HG03039 (cell line): ENCODE results near the gene TRIM40.

Experiments
- ATAC-seq: cut with Tn5 transposase; IDR thresholded peaks from one replicate; pipeline ENCODE4 v1.9.1; 2021; ENCODE audit warnings: mild to moderate bottlenecking, moderate library complexity; ENCODE audit not compliant: unreplicated experiment

The TRIM40 gene, protein sequence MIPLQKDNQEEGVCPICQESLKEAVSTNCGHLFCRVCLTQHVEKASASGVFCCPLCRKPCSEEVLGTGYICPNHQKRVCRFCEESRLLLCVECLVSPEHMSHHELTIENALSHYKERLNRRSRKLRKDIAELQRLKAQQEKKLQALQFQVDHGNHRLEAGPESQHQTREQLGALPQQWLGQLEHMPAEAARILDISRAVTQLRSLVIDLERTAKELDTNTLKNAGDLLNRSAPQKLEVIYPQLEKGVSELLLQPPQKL

DNA sequence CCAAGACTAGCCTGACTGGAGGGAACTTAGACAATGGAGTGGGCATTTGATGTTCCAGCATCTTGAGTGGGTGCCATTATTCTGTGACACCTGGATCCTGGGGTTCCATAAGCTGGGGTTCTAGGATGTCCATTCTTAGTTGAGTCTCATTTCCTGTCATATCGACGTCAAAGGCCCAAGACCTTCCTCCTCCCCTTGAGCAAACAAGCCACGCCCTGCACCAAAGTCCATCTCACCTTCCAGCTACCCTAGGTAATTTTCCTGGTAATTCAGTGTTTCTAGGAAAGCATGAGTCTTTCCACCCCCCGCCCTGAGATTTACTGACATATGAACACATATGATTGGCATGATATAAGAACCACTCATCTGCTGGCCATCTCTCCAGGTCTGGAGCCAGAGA is at the start of gene TRIM40:
Gene TRIM40 (plus strand): TSS at position 384 of the 400 bp plus-strand sequence. CDS start 897 bp downstream, outside the sequence.
- ATAC-seq: no peak

DNA sequence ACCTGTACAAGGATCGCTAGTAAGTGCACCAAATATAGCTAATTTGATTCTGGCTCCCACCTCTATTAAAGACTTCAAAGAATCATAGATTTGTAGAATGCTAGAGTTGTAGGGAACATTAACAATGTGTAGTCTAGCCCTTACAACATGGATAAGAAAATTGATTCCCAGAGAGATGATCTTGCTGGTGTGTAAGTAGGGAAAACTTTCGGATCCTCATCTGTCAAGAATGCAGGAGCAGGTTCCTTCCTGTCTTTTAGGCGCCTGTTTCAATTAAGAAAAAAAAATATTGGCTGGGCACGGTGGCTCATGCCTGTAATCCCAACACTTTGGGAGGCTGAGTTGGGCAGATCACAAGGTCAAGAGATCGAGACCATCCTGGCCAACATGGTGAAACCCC is 48.1 kb upstream of the TRIM40 start:
- no peak for ATAC-seq

DNA sequence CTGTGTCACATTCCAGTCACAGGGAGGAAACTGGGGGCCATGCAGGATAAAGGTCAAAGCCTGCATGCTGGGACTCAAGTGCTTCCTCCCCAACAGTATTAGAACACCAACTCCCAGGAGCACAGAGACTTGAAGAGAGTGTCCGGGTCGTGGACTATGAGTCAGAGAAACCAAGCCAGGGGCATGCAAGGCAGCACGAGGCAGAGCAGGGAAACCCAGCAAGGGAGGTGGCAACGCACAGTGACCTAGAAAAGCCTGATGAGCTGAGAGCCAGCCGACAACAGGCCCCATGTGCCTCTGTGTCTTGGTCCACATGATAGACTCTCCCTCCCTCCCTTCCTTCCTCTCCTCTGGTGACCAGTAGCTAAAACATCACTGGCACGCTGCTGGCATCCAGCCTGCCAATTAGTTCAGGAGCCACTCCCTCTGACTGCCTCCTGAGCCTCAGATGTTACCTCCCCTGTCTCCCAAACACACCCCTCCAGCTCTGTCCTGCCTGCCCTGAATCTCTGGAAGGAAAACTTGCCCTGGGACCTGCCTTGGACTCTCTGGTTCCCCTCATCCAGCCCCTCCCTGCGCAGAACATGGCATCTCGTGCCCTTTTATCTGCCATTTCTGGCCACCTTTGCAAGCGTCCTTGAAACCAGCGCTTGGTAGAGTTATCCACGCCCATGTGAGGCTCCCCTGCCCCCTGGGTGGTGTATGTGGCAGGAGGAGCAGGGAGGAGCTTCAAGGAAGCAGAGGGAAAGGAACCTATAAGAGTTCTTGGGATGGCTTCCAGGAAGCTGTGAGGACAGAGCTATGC is 44.2 kb upstream of the TRIM40 start:
- no peak for ATAC-seq

DNA sequence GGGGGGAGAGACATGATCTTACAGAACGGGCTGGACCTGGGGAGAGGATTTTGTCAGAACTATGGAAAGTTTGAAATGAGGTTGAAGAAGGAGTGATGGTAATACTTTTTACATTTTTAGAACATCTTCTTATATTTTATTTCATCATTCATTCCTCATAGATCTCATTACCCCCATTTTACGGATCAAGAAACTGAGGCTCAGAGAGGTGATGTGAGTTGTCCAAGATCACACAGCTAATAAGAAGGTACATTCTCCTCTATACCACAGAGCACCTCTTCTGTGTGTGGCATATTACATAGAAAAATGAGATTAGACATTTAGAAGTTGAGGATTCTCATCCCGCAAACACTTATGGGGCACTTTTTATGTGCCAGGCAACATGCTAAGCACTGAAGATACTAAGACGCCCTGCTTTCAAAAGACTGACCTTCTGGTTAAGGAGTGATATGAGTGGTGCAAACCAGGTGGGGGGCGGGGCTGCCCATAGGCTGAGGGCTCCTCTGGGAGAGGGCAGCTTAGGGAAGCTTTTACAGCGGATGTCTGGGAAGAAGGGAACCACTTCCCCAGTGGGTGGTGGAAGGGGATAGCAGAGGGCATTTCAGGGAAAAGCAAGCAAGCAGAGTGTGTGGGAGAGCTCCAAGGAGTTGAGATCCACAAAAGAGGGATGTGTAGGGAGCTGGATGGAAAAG is 42.9 kb upstream of the TRIM40 start:
- ATAC-seq: no peak

DNA sequence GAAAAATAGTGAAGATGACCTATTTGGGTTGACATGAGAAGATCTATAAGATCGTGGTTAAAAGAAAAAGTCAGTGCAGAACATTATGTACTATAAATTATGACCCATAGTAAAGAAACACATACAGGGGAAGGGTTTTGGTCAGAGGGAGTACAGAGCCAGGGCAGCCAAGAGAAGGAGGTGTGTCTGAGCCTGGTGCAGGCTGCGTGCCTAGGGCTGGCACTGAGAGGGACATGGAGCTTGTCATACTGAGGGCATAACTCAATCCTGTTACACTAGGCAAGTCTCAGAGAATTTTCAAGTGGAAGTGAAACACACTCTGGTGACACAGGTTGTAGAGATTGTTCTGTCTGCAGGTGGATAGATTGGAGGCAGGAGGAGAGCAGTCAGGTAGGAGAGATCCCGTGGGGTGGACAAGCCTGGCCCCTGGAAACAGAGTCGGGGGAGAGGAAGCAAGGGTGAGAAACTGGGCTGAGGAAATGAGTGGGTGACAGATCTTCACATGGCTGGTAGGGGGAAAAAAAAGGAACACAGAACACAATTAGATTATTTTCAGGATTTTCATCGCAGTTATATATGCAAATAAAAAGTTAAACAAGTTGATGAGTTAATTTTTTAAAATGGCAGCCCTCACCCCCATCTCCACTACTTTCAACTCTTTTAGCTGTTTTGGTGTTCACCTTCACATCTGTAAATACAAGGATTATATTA is 41.8 kb upstream of the TRIM40 start:
- no peak for ATAC-seq

DNA sequence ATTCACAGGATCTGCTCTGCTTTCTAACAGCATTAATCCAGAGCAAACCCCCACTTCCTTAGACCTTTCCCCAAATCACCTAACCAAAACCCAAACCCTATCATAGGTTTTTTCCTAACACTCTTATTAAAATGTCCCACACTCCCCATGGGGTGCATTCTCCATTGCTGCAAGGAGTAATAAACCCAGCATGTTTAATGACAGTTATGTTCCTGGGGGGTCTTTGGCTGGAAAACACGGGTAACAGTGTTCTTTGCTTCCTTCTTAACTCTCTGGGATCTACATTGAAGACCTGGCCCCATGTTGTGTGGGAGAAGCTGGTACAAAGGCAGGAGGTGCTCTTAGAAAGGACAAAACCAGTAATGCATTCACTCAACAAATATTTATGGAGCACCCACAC is 39.1 kb upstream of the TRIM40 start:
- no peak for ATAC-seq

DNA sequence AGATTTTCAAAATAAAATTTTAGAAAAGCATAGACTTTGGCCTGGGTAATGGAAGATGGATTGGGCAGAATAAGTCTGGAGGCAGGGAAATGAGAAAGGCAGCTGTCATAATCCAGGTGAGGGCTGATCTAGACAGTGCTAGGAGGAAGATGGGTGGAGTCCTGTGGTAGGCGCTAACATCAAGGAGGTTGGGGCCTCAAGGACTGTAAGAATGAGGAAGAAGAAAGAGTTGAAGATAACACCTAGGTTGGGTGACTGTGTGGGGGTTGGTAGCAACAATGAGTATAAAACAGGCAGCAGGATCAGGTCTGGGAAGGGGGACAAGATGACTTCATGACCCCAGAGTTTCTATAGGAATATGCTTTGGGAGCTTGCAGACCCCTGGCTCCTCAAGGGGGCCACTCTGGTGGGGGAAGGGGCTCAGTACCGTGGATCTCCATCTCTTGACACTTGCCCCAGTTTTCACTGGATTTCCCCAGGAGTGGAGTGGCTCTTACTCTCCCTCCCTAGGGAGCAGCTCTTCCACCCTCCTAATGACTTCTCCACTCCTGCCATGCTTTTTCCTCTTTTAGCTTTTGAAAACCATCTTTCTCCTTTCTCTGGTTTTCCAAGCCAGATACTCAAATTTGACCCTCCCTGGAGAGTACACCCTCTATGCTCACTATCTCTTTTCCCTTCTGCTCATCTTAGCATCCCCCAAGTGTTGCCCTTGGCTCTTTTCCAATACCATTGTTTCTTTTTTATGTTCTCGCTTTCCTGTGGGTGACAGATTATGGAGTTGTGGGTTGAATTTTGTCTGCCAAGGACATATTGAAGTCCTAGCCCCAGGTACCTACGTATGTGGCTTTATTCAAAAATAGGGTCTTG is 37.8 kb upstream of the TRIM40 start:
- no peak for ATAC-seq

DNA sequence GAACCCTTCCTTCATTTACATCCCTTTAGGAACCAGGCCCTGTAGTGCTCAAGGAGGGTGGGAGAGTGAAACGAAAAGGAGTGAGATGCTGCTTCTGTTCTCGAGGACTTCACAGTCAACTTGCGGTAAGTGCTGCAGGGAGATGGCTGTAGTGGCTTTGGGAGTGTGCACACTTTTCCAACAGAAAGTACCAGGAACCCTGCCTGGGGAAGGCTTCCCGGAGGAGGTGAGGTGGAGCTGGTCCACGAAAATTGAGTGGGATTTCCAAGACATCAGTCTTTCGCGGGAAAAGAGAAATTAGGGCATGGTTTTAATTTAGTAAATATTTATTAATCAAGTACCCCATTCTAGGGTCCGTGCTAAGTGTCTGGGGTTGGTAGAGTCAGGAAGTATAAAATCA is 35.8 kb upstream of the TRIM40 start:
- no peak for ATAC-seq

DNA sequence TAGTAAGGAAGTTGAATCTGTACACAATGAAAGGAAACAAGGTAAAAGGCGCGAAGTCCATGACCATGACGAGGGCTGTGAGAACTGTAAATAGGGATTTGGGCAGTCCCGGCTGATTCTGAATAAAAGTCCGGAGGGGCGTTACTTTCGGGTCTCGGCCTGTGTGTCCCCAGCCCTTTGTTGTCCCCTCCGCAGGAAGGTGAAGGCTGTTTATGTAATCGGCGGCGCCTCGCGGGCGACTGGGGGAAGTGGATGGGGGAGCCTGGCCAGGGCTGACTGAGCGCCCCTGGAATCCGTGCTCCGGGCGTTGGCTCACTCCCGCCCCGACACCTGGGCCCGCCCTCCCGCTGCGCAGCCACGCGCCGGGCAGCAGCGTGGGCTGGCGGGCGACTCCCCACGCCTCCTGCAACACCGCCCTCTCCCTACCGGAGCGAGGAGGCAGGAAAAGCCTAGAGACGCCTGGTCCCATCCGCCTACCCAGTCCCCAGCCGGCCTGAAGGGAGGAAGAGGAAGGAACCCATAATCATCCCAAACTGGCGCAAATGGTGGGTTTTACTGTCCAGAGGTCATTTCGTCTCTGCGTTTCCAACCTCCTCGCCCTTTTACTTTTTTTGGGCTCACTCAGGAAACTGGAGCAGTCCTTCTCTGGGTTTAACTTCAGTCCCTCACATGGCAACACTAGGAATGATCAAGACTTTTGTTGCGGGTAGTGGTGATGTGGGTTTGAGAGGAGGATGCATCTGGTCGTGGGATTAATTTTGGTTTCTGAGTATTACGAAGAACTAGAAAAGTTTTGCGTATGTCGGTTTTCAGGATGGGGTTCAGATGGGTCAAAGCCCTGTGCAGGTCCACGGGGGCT is 35.1 kb upstream of the TRIM40 start:
- no peak for ATAC-seq

DNA sequence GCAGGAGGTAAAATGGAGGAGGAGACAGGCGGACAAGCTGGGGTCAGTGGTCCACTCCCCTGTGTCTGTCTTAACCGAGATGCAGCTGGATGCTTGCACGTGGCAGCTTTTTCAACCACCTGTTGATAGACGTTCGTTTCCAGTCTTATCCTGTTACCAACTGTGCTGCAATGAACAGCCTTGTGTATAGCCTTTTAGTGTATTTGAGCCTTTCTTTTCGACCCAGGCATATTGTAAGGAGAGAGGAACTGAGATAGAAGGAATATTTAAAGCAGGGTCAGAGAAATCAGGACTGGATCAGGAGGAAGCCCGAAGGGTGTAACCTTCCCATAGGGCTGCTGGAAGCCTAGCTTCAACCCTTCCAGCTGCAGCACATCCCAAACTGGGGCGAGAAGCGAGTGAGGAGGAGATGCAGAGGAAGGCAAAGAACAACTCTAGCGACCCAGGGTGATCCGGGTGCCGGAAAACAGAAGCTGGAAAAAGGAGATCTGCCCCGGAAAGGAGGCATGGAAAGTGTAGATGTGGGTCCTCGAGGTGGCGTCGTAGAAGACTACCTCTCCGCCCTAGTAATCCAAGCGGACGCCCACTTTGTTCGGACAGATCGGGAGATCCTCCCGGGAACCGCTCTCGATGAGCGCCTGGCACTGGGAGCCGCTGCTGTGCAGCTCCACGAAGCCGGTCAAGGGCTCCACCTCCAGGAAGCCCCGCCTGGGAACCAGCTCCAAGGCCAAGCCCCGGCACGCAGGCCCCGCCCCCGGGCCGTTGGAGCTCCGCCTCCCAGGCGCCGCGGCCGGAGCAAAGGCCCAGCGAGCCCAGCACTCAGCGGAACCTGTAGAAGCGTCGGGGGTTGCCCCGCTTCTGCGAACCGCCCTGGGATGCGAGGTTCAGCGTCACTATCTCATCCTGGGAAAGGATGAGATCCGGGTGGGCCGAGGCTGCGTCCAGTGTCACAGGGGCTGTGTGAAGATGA is 34.2 kb upstream of the TRIM40 start:
- ATAC-seq: no peak

DNA sequence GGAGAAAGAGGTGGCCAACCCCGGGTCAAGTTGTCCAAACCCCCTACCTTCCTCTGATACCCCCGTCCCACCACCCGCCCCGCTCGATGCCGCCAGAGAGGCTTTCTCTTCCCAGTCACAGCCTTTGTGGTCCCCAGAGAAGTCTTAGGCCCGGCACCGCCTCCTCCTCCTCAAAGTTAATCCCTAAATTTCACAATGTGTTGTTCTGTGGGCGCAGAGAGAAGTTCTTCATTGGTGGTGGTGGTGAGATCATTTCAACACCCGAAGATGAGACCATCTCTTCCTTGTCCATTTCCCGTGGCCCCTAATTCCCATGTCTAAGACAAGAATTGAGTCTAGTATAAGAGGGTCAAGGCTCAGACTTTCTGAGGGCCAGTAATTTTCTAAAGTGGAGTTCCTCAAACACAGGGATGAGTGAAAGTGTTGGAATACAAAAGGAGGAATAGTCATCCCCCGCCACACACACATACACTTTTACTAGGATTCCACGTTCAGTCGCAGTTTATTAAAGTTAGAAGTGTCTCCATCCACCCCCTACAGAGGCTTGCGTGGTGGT is 33.4 kb upstream of the TRIM40 start:
- ATAC-seq: no peak

DNA sequence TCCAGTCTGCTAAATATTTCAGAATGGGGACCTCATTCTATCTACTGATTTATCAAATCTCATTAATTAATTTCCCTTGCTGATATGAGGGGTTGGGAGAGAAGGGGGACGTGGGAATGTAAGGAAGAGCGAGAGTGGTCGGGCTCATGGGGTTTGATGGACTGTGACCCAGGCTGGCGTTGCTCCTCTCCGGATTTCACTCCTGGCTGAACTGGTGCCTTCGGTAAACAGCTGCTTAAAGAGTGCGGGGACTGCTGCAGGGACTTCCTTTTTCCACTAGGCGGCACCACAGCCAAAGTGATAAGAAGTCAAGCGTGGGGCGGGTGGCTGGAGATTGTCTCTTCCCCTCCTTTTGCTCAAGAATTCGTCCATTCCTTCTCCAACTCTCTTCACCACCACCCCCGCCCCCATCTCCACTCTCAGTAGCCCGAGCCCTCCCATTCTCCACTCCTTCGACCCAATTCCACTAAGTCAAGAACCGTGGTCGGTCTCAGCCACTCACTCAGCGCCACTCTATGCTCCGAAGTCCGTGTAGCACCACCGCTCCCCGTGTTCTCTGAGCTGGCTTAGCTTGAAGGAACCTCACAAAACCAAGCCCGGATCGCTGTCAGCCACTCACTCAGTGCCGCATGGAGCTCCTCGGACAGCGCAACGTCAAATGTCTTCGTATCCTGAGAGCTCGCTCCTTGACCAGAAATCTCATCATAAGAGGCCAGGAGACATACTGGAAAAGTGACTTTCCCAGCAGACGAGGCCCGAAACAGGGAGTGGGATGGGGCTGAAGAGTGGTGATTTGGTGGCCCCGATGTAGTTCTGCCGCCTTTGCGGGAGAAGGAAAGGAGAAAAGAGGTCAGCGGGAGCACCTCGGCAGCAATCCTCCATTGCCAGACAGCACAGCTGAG is 32.7 kb upstream of the TRIM40 start:
- ATAC-seq: peak; percentile 72

DNA sequence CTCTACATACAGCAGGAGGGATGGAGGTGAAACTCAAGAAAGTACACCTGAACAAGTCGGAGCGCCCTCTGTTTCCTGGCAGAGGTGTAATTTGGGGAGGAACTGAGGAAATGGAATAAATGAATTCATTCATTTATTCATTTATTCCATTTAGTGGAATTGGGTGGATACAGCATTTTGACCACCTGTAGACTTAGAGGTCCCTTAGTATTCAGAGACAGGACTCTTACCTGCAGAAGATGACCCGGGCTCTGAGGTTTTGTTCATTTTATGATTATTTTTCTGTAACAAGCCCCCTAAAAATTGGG is 32.1 kb upstream of the TRIM40 start:
- no peak for ATAC-seq

DNA sequence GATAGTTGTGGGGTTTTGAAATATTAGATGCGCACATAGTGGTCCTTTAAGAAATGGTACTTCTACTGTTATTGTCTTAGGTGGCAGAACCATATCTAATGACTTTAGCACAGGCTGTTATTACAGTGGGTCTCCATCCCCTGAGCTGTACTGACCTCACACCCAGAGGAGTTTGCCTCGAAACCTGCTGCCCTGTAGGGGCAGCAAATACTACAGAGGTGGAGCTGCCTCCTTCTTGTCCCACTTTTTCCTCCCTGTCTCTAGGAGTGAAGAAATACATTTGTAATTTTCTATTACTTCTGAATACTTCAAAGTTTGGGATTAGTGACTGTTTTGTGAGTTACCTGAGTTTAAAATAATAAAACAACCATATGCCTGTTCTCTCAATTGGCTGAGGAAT is 31.3 kb upstream of the TRIM40 start:
- ATAC-seq: no peak

DNA sequence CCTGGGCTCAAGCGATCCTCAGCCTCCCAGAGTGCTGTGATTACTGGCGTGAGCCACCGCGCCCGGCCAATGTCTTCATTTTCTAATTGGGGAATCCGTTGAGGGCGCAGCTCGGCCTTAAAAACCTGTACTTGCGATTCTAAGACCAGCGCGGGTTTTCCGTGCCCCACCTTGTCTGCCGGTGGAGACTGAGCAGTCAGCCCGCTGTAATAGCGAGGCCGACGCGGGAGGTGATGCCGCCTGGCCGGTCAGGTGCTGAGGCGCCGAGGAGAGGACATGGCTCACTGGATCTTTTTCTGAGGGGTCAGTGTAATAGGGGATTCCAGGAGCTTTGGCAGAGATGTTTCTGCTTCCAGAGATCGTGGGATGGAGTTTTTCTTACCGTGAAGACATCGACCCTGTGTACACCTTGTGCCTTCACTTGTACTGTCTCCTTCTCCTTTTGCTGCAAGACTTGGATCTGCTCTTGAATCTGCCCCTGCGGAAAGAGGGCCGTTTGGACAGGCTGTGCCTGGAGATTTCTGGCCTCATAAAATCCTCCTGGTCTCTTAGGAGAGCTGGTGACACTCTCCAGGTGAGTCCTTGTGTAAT is 24.6 kb upstream of the TRIM40 start:
- no peak for ATAC-seq

DNA sequence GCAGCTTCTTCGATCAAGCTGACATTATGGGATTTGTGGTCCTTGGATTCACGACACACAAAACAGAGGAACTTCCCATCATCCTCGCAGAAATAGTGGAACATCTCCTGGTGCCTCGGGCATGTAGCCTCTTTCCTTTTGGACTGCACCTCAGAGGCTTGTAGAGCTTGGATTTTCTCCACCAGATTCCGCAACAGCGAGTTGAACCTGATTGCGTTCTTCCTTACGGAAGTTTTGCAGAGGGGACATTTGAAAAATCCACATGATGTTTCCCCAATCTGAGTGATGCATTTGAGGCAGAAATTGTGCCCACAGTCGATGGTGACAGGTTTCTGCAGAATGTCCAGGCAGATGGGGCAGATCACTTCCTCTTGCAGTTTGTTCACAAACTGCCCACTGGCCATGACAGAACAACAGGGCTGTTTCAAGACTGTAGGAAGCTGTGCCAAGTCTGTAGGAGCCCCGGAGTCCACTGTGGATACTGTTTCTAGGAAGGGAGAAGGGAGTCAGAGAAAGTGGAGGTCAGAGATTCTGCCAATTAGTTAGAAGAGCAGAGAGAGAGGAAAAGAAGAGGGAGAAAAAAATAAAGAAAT is 23.4 kb upstream of the TRIM40 start:
- no peak for ATAC-seq
